Keratinocyte (primary cell): ENCODE measurements around the gene U2AF1L4. TPM values are rescaled to one million over a fixed set of nuclear protein-coding genes. Genes with fewer than 3 reads are reported as not detected.

Experiments
- DNase-seq: peaks from one replicate; pipeline ENCODE4 v3.0.0-alpha.2; 2011; ENCODE audit warnings: low read depth, missing footprints, low spot score
- FAIRE-seq: peaks from 2 replicates; lab custom pipeline; 2011; peaks lifted over from hg19 to GRCh38; lab: Jason Lieb, UNC
- H2AFZ ChIP-seq: 2 replicates; pipeline ENCODE4 v1.6.0; 2012; ENCODE audit warnings: low read length, control low read depth, inconsistent platforms; ENCODE audit not compliant: control insufficient read depth
- H3K27ac ChIP-seq: 2 replicates; pipeline ENCODE4 v1.5.1; 2011; ENCODE audit warnings: low read length; ENCODE audit not compliant: control insufficient read depth, insufficient read depth
- H3K27me3 ChIP-seq: 3 replicates; pipeline ENCODE4 v1.6.0; 2011; ENCODE audit warnings: low read length; ENCODE audit not compliant: control insufficient read depth, insufficient read depth; ENCODE audit errors: extremely low read depth
- H3K36me3 ChIP-seq, 2 experiments: 2 replicates in 1 of 2; 3 replicates in 1 of 2; pipeline ENCODE4 v1.5.1; 2011; ENCODE audit warnings: low read length in 2 of 2, mild to moderate bottlenecking in 1 of 2; ENCODE audit not compliant: control insufficient read depth in 2 of 2, insufficient read depth in 2 of 2; ENCODE audit errors: extremely low read depth in 1 of 2
- H3K4me1 ChIP-seq: 3 replicates; pipeline ENCODE4 v1.5.1; 2011; ENCODE audit warnings: low read length; ENCODE audit not compliant: control insufficient read depth, insufficient read depth; ENCODE audit errors: extremely low read depth
- H3K4me2 ChIP-seq: 3 replicates; pipeline ENCODE4 v1.6.0; 2011; ENCODE audit warnings: low read depth, low read length; ENCODE audit not compliant: control insufficient read depth, insufficient read depth; ENCODE audit errors: extremely low read depth
- H3K4me3 ChIP-seq, 3 experiments: fragments of 200-600 bp in 1 of 3; sonication (generic) in 1 of 3; 2 replicates in 2 of 3; 3 replicates in 1 of 3; pipeline ENCODE4 v1.5.1; 2011 to 2016; ENCODE audit warnings: low read length in 3 of 3, mild to moderate bottlenecking in 3 of 3, control low read depth in 2 of 3, inconsistent platforms in 1 of 3, low read depth in 1 of 3, mixed read lengths in 1 of 3, mixed run types in 1 of 3, moderate library complexity in 1 of 3; ENCODE audit not compliant: control insufficient read depth in 2 of 3, insufficient read depth in 2 of 3; ENCODE audit errors: extremely low read depth in 1 of 3
- H3K79me2 ChIP-seq: 2 replicates; pipeline ENCODE4 v1.6.0; 2012; ENCODE audit warnings: low read length; ENCODE audit not compliant: control insufficient read depth, insufficient read depth
- H3K9ac ChIP-seq: 3 replicates; pipeline ENCODE4 v1.6.0; 2011; ENCODE audit warnings: low read length; ENCODE audit not compliant: control insufficient read depth, insufficient read depth; ENCODE audit errors: extremely low read depth
- H3K9me1 ChIP-seq: 3 replicates; pipeline ENCODE4 v1.6.0; 2011; ENCODE audit warnings: low read length; ENCODE audit not compliant: control insufficient read depth, insufficient read depth; ENCODE audit errors: extremely low read depth
- H3K9me3 ChIP-seq: 2 replicates; pipeline ENCODE4 v1.5.1; 2012; ENCODE audit warnings: low read depth, low read length; ENCODE audit not compliant: control insufficient read depth
- H4K20me1 ChIP-seq: 3 replicates; pipeline ENCODE4 v1.6.0; 2011; ENCODE audit warnings: low read length; ENCODE audit not compliant: control insufficient read depth, insufficient read depth; ENCODE audit errors: extremely low read depth
- CTCF ChIP-seq, 3 experiments: IDR thresholded peaks in 1 of 3; conservative IDR thresholded peaks in 1 of 3; optimal IDR thresholded peaks in 1 of 3; 2 replicates in 2 of 3; 3 replicates in 1 of 3; pipeline versions ENCODE3 to v1.5.1; 2011; ENCODE audit warnings: low read length in 3 of 3, mild to moderate bottlenecking in 3 of 3, moderate library complexity in 2 of 3, control low read depth in 1 of 3, inconsistent platforms in 1 of 3; ENCODE audit not compliant: insufficient read depth in 2 of 3; ENCODE audit errors: extremely low read depth in 1 of 3
- EZH2 ChIP-seq: IDR thresholded peaks from one replicate; pipeline ENCODE4 v1.6.1; 2012; ENCODE audit warnings: inconsistent platforms, mild to moderate bottlenecking, low read length, moderate library complexity
- dilution Hi-C: fragments of 300-500 bp; cut with MboI; formaldehyde crosslinking; loops from one replicate; pipeline ENCODE4 v1.7.0; 2020; ENCODE audit warnings: low sequenced_read_pairs; ENCODE audit not compliant: extremely low pct_ligation_motif_present
- polyA plus RNA-seq, 5 experiments: library from polyadenylated mRNA; depleted of rRNA in 3 of 5; stranded (reverse) in 3 of 5; stranded (forward) in 1 of 5; unstranded in 1 of 5; fragments of >200 nt; gene quantifications; 1 replicate in 1 of 5; 2 replicates in 3 of 5; 3 replicates in 1 of 5; pipeline versions ENCODE4 v1.2.1 to v1.2.3, GENCODE V29; 2011 to 2012; ENCODE audit warnings: missing spikeins in 2 of 5, low read depth in 1 of 5, low replicate concordance in 1 of 5

U2AF1L4 gene
- polyA plus RNA-seq, 1 donor (not counting 4 experiments of a cell fraction or from before 2014, with no cell fraction given) = 8.9 TPM

- no peak for FAIRE-seq
- dilution Hi-C loops = no loop called here
Observed at GRCh38 chr19:35742121-35742724, 3.0 kb downstream of the U2AF1L4 start, which contains the start of gene IGFLR1. TSS of gene IGFLR1 (minus strand) at chr19:35742452. CDS start at chr19:35741180, 1,272 bp downstream.

GRCh38 chr19:35741203-35741515, 4.1 kb downstream of the U2AF1L4 start:
- peaks cover 16% of the 10 kb centered on the region for H3K4me1 ChIP-seq
- no peaks in the 10 kb centered on the region for H3K9me3 ChIP-seq

More at GRCh38 chr19:35742121-35742724, 3.0 kb downstream of the U2AF1L4 start, which contains the start of gene IGFLR1:
- H3K27ac ChIP-seq = no peak within 1 kb of the TSS
- DNase-seq = no peak
- H3K4me3 ChIP-seq = no peak within 1 kb of the TSS
- peaks cover 23% of the 10 kb centered on the region for H3K4me1 ChIP-seq
- peaks cover 13% of the 10 kb centered on the region for H3K79me2 ChIP-seq
- H4K20me1 ChIP-seq = no peaks in the 10 kb centered on the region
- H3K9me1 ChIP-seq = no peaks in the 10 kb centered on the region
- TF ChIP-seq EZH2 (no peak), CTCF (optimal IDR thresholded peaks at IDR 0.05 in 1 of 3, IDR thresholded peaks at IDR 0.05 in 1 of 3, conservative IDR thresholded peaks at IDR 0.05 in 1 of 3; ENCODE audit: extremely low read depth in 1 of 3, insufficient read depth in 2 of 3, low read length in 3 of 3) (no peak)
- no peaks in the 10 kb centered on the region for H3K9me3 ChIP-seq
- no peak within 1 kb of the TSS for H3K9ac ChIP-seq
- H3K4me2 ChIP-seq = no peak within 1 kb of the TSS
- no peaks in the 10 kb centered on the region for H3K27me3 ChIP-seq
- H3K36me3 ChIP-seq = peaks cover 17% of the 10 kb centered on the region in 2 experiments
- no peak within 1 kb of the TSS for H2AFZ ChIP-seq

More at GRCh38 chr19:35741203-35741515, 4.1 kb downstream of the U2AF1L4 start:
- DNase-seq (no peak), FAIRE-seq (no peak)
- H4K20me1 ChIP-seq = peaks cover 3% of the 10 kb centered on the region
- peak overlapping the region; percentile 44 to 84 (median 79) for H3K4me3 ChIP-seq
- peak overlapping the region; percentile 8 for H3K27ac ChIP-seq
- peaks cover 24 to 26% of the 10 kb centered on the region in 2 experiments for H3K36me3 ChIP-seq
- H2AFZ ChIP-seq = peak overlapping the region; percentile 95
- H3K27me3 ChIP-seq = no peaks in the 10 kb centered on the region
- peaks cover 9% of the 10 kb centered on the region for H3K79me2 ChIP-seq
- H3K4me2 ChIP-seq = peak overlapping the region; percentile 98
- peak overlapping the region; percentile 61 for H3K9ac ChIP-seq
- dilution Hi-C loops = no loop called here
- H3K9me1 ChIP-seq = no peaks in the 10 kb centered on the region
- TF ChIP-seq EZH2 = no peak
- TF ChIP-seq CTCF (optimal IDR thresholded peaks at IDR 0.05 in 1 of 3, IDR thresholded peaks at IDR 0.05 in 1 of 3, conservative IDR thresholded peaks at IDR 0.05 in 1 of 3; ENCODE audit: extremely low read depth in 1 of 3, insufficient read depth in 2 of 3, low read length in 3 of 3) = peak in 2 of 3 experiments; percentile 0 to 8
